ENCODE data around the gene SUPT4H1. TPM values are rescaled to one million over a fixed set of nuclear protein-coding genes. Genes with fewer than 3 reads are reported as not detected.

SUPT4H1 gene
- total and polyA plus RNA-seq, 9 of the 15 experiments (the other 6 are each of a cell fraction or from before 2014, with no cell fraction given): 62.1 to 320 (median 117) TPM

GRCh38 chr17:58337600-58338453 is 14.2 kb downstream of the SUPT4H1 start (continued):
- TF ChIP-seq CXXC5 (CRISPR knock-in tag; IDR thresholded peaks at IDR 0.05): peak; percentile 89
- peak in 2 of 3 experiments; percentile 32 to 55 for TF ChIP-seq YY1 (IDR thresholded peaks at IDR 0.05; ENCODE audit: borderline replicate concordance in 1 of 3, control insufficient read depth in 1 of 3, extremely low read depth in 1 of 3, insufficient read depth in 3 of 3, insufficient read length in 1 of 3, insufficient replicate concordance in 2 of 3, low read depth in 1 of 3, low read length in 2 of 3)
- TF ChIP-seq SMAD1 (IDR thresholded peaks at IDR 0.05; ENCODE audit: low read depth, low read length, partially characterized antibody): peak; percentile 75
- TF ChIP-seq E2F4 (CRISPR knock-in tag; IDR thresholded peaks at IDR 0.05; ENCODE audit: low read depth): no peak
- no peak for TF ChIP-seq TFAM (CRISPR knock-in tag; conservative IDR thresholded peaks at IDR 0.05)
- no peak for TF ChIP-seq RFX5 (IDR thresholded peaks at IDR 0.05; ENCODE audit: low read depth, low read length)
- no peak for TF ChIP-seq GABPB2 (CRISPR knock-in tag; conservative IDR thresholded peaks at IDR 0.05)
- no peak for TF ChIP-seq SMARCB1 (IDR thresholded peaks at IDR 0.05; ENCODE audit: insufficient read length, low read depth)
- no peak for TF ChIP-seq FOXJ3 (CRISPR knock-in tag; IDR thresholded peaks at IDR 0.05)
- TF ChIP-seq MCM2 (IDR thresholded peaks at IDR 0.05; ENCODE audit: low read depth): no peak
- TF ChIP-seq ZNF282 (CRISPR knock-in tag; IDR thresholded peaks at IDR 0.05): no peak
- peak; percentile 66 for TF ChIP-seq BRD9 (IDR thresholded peaks at IDR 0.05; ENCODE audit: low read depth, partially characterized antibody)
- peak; percentile 72; the same call in 1 of the 2 replicates for TF ChIP-seq KLF1 (tag; IDR thresholded peaks at IDR 0.05)
- TF ChIP-seq ZNF354B (CRISPR knock-in tag; IDR thresholded peaks at IDR 0.05): no peak
- peak; percentile 93 for TF ChIP-seq FOSL1 (tag; conservative IDR thresholded peaks at IDR 0.05)
- TF ChIP-seq BACH1 (tag; IDR thresholded peaks at IDR 0.05): peak; percentile 85; the same call in 1 of the 2 replicates
- no peak for TF ChIP-seq SIN3B (IDR thresholded peaks at IDR 0.05; ENCODE audit: low read depth)
- TF ChIP-seq PREB (CRISPR knock-in tag; IDR thresholded peaks at IDR 0.05): no peak
- no peak for TF ChIP-seq POLR3A (IDR thresholded peaks at IDR 0.05; ENCODE audit: borderline replicate concordance, extremely low read depth, insufficient read depth, insufficient read length)
- TF ChIP-seq ELK3 (CRISPR knock-in tag; IDR thresholded peaks at IDR 0.05): no peak
- no peak for TF ChIP-seq ARID3A (IDR thresholded peaks at IDR 0.05; ENCODE audit: borderline replicate concordance, low read depth, low read length)
- no peak for TF ChIP-seq DLX4 (CRISPR knock-in tag; IDR thresholded peaks at IDR 0.05)
